Body of pancreas (tissue), 4 donors: ENCODE data around the gene TTC16. TPM values are rescaled to one million over a fixed set of nuclear protein-coding genes. Genes with fewer than 3 reads are reported as not detected.

Source experiments
- ATAC-seq: fragments of 150-250 bp; one replicate; pipeline ENCODE4 v1.9.1; 2016
- DNase-seq, 4 donors: peaks; one replicate each; pipeline ENCODE4 v3.0.0-alpha.2; 2019
- H3K27ac ChIP-seq, 4 donors: fragments of 200-600 bp; sonication (generic); 1 replicate in 3 of 4; 2 replicates in 1 of 4; pipeline versions ENCODE4 v1.5.1 to v1.6.1; 2016 to 2019; ENCODE audit warnings: mild to moderate bottlenecking in 1 of 4, mixed read lengths in 1 of 4, moderate library complexity in 1 of 4
- H3K27me3 ChIP-seq, 2 donors: fragments of 200-600 bp; sonication (generic); one replicate each; pipeline ENCODE4 v1.6.0; 2016; ENCODE audit warnings: mild to moderate bottlenecking in 1 of 2
- H3K36me3 ChIP-seq, 2 donors: fragments of 200-600 bp; sonication (generic); replicated peaks in 1 of 2; 2 replicates each; pipeline ENCODE4 v1.5.1; 2016; ENCODE audit warnings: low read depth in 2 of 2; ENCODE audit not compliant: insufficient read depth in 1 of 2
- H3K4me1 ChIP-seq: fragments of 200-600 bp; sonication (generic); one replicate; pipeline ENCODE4 v1.6.0; 2016
- H3K4me3 ChIP-seq, 2 donors: fragments of 200-600 bp; sonication (generic); 1 replicate in 1 of 2; 2 replicates in 1 of 2; pipeline ENCODE4 v1.5.1; 2016 to 2019
- H3K9me3 ChIP-seq, 3 donors: fragments of 200-600 bp; sonication (generic); 1 replicate in 2 of 3; 2 replicates in 1 of 3; pipeline ENCODE4 v1.5.1; 2016
- CTCF ChIP-seq, 7 experiments: fragments of 450-650 bp in 4 of 7; fragments of 200-600 bp in 3 of 7; sonication (generic) in 3 of 7; IDR thresholded peaks; one replicate each; pipeline ENCODE4 v1.5.1; 2016 to 2019; ENCODE audit warnings: antibody characterized with exemption in 7 of 7
- POLR2A ChIP-seq, 3 donors: fragments of 450-650 bp; IDR thresholded peaks; one replicate each; pipeline ENCODE4 v1.6.1; 2016; ENCODE audit warnings: antibody characterized with exemption in 3 of 3, mild to moderate bottlenecking in 2 of 3
- WGBS, 2 donors: methylation state at CpG; one replicate each; pipeline ENCODE4 v1.1.5; 2017; 5-methylcytosine and 5-hydroxymethylcytosine counted together
- intact Hi-C: fragments of 100-400 bp; cut with DNase I; formaldehyde crosslinking; loops from one replicate; pipeline ENCODE4 v1.15.1; 2023
- total RNA-seq, 2 donors: library from RNA; depleted of rRNA; stranded (reverse); fragments of >200 nt; gene quantifications; one replicate each; pipeline ENCODE4 v1.1.0, GENCODE V29; 2016

The TTC16 gene
- total RNA-seq, 2 donors from 2014 or later: under 0.01 to 0.52 TPM

- intact Hi-C loops: no loop called here
- ATAC-seq (no peak), DNase-seq (no peak)
- no peak overlapping the region for H3K4me3 ChIP-seq
- TF ChIP-seq POLR2A (IDR thresholded peaks at IDR 0.05): no peak
- TF ChIP-seq CTCF (IDR thresholded peaks at IDR 0.05): no peak
- no peaks in the 10 kb centered on the region for H3K36me3 ChIP-seq
- H3K4me1 ChIP-seq: peaks cover 28% of the 10 kb centered on the region
- H3K9me3 ChIP-seq: no peaks in the 10 kb centered on the region
- peak overlapping the region in 1 of 4 donors; percentile 89 for H3K27ac ChIP-seq
- no peaks in the 10 kb centered on the region for H3K27me3 ChIP-seq
- 87 to 93% methylated on average over 5 of the region's 5 CpGs for WGBS, 2 donors
Measured at GRCh38 chr9:127698386-127698785, 17.5 kb upstream of the TTC16 start.

GRCh38 chr9:127698985-127699670 lies 16.8 kb upstream of the TTC16 start:
- Histone ChIP-seq H3K36me3 (no peaks in the 10 kb centered on the region), H3K9me3 (no peaks in the 10 kb centered on the region), H3K4me3 (no peak overlapping the region), H3K27me3 (no peaks in the 10 kb centered on the region), H3K4me1 (peaks cover 28% of the 10 kb centered on the region), H3K27ac (peak overlapping the region; percentile 75 to 89 (median 87))
- DNase-seq: peak; percentile 95 to 98 (median 97)
- ATAC-seq: peak; percentile 94
- 18 to 46% methylated on average over 20 to 41 of the region's 41 CpGs for WGBS, 2 donors
- TF ChIP-seq CTCF (IDR thresholded peaks at IDR 0.05) (peak in 4 of 7 experiments; percentile 16 to 42 (median 35)), POLR2A (IDR thresholded peaks at IDR 0.05) (peak in 2 of 3 donors; percentile 61 to 70)
- intact Hi-C loops: no loop called here

- H3K9me3 ChIP-seq: no peaks in the 10 kb centered on the region
- DNase-seq: no peak
- peaks cover 30% of the 10 kb centered on the region for H3K4me1 ChIP-seq
- TF ChIP-seq CTCF (IDR thresholded peaks at IDR 0.05): no peak
- TF ChIP-seq POLR2A (IDR thresholded peaks at IDR 0.05): no peak
- H3K36me3 ChIP-seq: no peaks in the 10 kb centered on the region
- no peak for ATAC-seq
- peak overlapping the region; percentile 75 to 89 (median 87) for H3K27ac ChIP-seq
- intact Hi-C loops: no loop called here
- no peak overlapping the region for H3K4me3 ChIP-seq
- no peaks in the 10 kb centered on the region for H3K27me3 ChIP-seq
- WGBS, 2 donors: 91 to 94% methylated on average over 2 of the region's 2 CpGs
Measured at GRCh38 chr9:127700140-127700539, 15.7 kb upstream of the TTC16 start.

GRCh38 chr9:127700594-127701255 lies 15.2 kb upstream of the TTC16 start:
- no peak overlapping the region for H3K4me3 ChIP-seq
- WGBS, 2 donors: 34 to 40% methylated on average over 5 of the region's 5 CpGs
- intact Hi-C loops: no loop called here
- ATAC-seq (peak; percentile 69), DNase-seq (peak; percentile 58 to 81 (median 72))
- H3K9me3 ChIP-seq: no peaks in the 10 kb centered on the region
- TF ChIP-seq CTCF (IDR thresholded peaks at IDR 0.05) (no peak), POLR2A (IDR thresholded peaks at IDR 0.05) (peak in 2 of 3 donors; percentile 16 to 20)
- H3K27me3 ChIP-seq: no peaks in the 10 kb centered on the region
- peak overlapping the region; percentile 50 to 89 (median 87) for H3K27ac ChIP-seq
- H3K36me3 ChIP-seq: no peaks in the 10 kb centered on the region
- peaks cover 36% of the 10 kb centered on the region for H3K4me1 ChIP-seq
